Panc1 (cell line): ENCODE data around the gene TRAPPC13.

Source experiments
- POLR2AphosphoS5 ChIP-seq: IDR thresholded peaks from 2 replicates; pipeline ENCODE4 v1.6.1; 2012; ENCODE audit warnings: mild to moderate bottlenecking, low read depth, low read length, moderate library complexity
- SIN3A ChIP-seq: IDR thresholded peaks from 2 replicates; pipeline ENCODE4 v1.6.1; 2012; ENCODE audit warnings: low read depth, mild to moderate bottlenecking, low read length, moderate library complexity, borderline replicate concordance; ENCODE audit not compliant: insufficient read depth
- TCF7L2 ChIP-seq: IDR thresholded peaks from 2 replicates; pipeline ENCODE4 v1.6.1; 2011; ENCODE audit warnings: mild to moderate bottlenecking, low read depth, low read length, inconsistent platforms
- TF ChIP-seq, protein P1 (sequence below): fragments of 450-650 bp; IDR thresholded peaks from 2 replicates; pipeline ENCODE4 v1.5.1; 2017; ENCODE audit warnings: mild to moderate bottlenecking
- TF ChIP-seq, protein P2 (sequence below), 2 experiments: IDR thresholded peaks; 2 replicates each; pipeline ENCODE4 v1.6.1; 2011 to 2012; ENCODE audit warnings: low read depth in 2 of 2, control low read depth in 1 of 2, low read length in 1 of 2, mild to moderate bottlenecking in 1 of 2, moderate library complexity in 1 of 2; ENCODE audit not compliant: insufficient read depth in 1 of 2

DNA sequence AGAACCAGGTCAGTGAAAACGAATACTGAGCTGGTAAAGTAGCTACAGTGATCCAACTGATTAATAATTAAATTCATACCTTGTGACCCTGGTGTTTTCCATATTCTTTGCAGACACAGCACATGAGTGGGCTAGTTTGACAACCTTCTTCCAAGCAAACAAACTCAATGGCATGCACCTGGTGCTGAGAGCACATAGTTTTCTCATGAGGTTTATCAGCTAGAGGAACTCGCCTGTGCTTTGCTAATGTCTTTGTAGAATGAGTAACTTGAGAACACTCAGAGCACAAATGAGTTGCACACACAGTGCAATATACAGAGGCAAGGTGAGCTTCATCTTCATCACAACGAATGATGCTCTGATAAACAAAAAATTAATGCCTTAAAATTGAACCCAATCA lies 13.3 kb upstream of the TRAPPC13 start:
- TF ChIP-seq, protein P1, sequence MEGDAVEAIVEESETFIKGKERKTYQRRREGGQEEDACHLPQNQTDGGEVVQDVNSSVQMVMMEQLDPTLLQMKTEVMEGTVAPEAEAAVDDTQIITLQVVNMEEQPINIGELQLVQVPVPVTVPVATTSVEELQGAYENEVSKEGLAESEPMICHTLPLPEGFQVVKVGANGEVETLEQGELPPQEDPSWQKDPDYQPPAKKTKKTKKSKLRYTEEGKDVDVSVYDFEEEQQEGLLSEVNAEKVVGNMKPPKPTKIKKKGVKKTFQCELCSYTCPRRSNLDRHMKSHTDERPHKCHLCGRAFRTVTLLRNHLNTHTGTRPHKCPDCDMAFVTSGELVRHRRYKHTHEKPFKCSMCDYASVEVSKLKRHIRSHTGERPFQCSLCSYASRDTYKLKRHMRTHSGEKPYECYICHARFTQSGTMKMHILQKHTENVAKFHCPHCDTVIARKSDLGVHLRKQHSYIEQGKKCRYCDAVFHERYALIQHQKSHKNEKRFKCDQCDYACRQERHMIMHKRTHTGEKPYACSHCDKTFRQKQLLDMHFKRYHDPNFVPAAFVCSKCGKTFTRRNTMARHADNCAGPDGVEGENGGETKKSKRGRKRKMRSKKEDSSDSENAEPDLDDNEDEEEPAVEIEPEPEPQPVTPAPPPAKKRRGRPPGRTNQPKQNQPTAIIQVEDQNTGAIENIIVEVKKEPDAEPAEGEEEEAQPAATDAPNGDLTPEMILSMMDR, result no peak
- TF ChIP-seq, protein P2, sequence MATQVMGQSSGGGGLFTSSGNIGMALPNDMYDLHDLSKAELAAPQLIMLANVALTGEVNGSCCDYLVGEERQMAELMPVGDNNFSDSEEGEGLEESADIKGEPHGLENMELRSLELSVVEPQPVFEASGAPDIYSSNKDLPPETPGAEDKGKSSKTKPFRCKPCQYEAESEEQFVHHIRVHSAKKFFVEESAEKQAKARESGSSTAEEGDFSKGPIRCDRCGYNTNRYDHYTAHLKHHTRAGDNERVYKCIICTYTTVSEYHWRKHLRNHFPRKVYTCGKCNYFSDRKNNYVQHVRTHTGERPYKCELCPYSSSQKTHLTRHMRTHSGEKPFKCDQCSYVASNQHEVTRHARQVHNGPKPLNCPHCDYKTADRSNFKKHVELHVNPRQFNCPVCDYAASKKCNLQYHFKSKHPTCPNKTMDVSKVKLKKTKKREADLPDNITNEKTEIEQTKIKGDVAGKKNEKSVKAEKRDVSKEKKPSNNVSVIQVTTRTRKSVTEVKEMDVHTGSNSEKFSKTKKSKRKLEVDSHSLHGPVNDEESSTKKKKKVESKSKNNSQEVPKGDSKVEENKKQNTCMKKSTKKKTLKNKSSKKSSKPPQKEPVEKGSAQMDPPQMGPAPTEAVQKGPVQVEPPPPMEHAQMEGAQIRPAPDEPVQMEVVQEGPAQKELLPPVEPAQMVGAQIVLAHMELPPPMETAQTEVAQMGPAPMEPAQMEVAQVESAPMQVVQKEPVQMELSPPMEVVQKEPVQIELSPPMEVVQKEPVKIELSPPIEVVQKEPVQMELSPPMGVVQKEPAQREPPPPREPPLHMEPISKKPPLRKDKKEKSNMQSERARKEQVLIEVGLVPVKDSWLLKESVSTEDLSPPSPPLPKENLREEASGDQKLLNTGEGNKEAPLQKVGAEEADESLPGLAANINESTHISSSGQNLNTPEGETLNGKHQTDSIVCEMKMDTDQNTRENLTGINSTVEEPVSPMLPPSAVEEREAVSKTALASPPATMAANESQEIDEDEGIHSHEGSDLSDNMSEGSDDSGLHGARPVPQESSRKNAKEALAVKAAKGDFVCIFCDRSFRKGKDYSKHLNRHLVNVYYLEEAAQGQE (IDR thresholded peaks at IDR 0.05; ENCODE audit: insufficient read depth in 1 of 2, low read depth in 2 of 2, low read length in 1 of 2), result no peak
- TF ChIP-seq SIN3A (no peak), POLR2AphosphoS5 (no peak), TCF7L2 (no peak)
